GM21515 (cell line): ENCODE measurements around the gene AKR1B1.
A peak's percentile ranks its signal among the peaks of the same experiment; 100 is the strongest.
"Not testable (repeated sequence)": the region's sequence is repeated elsewhere in the genome, so short reads cannot be mapped to it uniquely, and the experiment has no call there.

Source experiments
- ATAC-seq: cut with Tn5 transposase; IDR thresholded peaks from one replicate; pipeline ENCODE4 v1.9.1; 2021; ENCODE audit not compliant: unreplicated experiment

AKR1B1 gene

GRCh38 chr7:134458806-134459698 lies at the start of gene AKR1B1:
TSS of gene AKR1B1 (minus strand) at chr7:134459100. CDS start at chr7:134459062, 38 bp downstream.
- peak; percentile 95 for ATAC-seq

DNA sequence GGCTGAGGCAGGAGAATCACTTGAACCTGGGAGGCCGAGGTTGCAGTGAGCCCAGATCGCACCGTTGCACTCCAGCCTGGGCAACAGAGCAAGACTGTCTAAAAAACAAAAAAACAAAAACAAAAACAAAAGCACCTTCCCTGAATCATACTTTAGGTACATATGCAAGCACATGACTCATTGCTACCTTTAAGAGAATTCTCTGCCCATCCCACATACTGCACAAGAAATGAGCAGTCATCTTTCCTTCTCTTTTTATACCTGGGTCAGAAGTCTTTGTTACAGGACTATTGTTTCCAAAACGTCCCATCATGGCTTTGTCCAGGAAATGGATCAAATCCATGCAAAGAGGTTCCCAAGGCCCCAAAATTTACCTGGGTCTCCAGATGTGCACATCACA lies 47.0 kb upstream of the AKR1B1 start:
- ATAC-seq = no peak

DNA sequence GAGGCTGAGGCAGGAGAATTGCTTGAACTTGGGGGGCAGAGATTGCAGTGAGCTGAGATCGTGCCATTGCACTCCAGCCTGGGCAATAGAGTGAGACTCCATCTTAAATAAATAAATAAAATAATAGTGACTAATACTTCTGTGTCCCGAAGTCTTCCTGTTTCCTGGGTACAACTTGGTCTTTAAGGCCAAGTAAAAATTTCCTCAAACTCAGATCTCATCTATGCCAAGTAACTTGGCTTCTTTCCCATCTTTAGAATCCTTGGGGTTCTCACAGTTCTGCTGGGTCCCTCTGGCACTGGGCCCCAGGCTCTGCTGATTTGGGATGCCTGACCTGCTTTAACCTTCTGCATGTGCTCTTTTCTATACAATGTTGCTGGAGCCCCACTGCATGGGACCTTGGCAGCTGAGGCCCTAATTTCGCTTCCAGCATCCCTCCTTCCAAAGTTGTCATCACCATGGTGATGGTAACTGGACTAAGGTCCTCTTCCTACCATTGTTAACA lies 45.8 kb upstream of the AKR1B1 start:
- no peak for ATAC-seq

- ATAC-seq = no peak
Measured at GRCh38 chr7:134502463-134503371, 43.8 kb upstream of the AKR1B1 start.

DNA sequence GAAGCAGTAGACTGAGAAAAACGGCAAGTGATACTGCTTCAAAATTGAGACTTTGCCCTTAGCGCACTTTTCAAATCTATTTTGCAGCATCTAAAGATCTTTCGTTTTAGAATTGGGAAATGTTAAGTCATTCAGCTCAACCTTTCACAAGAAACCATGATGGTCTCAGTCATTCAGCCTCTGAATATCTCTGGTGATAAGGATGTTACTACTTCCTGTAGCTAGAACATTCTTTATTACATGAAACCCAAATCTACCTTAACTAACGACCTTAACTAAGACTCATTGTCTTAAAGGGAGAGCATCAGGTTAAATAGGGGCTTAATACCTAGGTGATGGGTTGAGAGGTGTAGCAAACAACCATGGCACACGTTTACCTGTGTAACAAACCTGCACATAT lies 42.1 kb upstream of the AKR1B1 start:
- no peak for ATAC-seq

- ATAC-seq = no peak
Measured at GRCh38 chr7:134500406-134500805, 41.5 kb upstream of the AKR1B1 start.

DNA sequence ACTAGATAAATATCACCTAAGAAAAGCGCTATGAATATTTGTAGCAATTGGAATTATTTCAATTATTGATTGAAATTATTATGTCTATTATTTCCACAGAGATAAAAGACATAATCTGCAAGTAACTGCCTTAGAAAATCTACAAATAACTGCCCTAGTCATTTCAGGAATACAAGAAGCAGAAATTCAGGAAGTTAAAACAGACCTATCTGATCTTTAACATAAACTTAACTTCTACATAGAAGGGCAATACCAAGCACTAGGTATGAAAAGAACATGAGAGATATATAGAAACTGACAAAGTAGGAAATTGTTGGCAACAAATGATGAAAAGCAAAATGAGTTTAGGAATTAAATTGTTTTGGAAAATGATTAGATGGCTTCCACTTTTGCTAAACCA lies 36.6 kb upstream of the AKR1B1 start:
- ATAC-seq = no peak

- ATAC-seq = no peak
Measured at GRCh38 chr7:134493091-134493490, 34.2 kb upstream of the AKR1B1 start.

DNA sequence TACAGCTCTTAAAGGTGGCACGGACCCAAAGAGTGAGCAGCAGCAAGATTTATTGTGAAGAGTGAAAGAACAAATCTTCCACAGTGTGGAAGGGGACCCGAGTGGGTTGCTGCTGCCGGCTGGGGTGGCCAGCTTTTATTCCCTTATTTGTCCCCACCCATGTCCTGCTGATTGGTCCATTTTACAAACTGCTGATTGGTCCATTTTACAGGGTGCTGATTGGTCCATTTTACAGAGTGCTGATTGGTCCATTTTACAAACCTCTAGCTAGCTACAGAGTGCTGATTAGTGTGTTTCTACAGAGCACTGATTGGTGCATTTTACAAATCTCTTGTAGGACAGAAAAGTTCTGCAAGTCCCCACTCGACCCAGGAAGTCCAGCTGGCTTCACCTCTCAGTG lies 28.8 kb upstream of the AKR1B1 start:
- not testable (repeated sequence) for ATAC-seq

DNA sequence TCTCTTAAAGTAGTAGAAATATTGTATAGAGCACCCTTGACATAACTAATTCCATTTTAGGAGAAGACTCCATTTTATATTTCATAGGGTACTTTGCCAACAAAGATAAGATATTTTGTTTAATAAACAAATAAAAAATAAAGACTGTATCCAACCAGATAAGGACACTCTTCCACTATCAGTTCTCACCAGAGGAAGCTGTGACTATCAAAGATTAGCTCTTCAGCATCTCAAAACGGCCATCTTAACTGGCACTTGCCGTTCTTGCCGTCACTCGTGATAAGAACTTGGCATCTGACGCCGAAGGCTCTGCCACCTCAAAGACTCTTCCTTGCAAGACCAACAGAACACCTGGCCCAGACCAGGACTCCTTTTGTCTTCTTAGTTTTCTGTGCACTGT lies 26.3 kb upstream of the AKR1B1 start:
- ATAC-seq = no peak

GRCh38 chr7:134483296-134483695 lies 24.4 kb upstream of the AKR1B1 start:
- no peak for ATAC-seq

- no peak for ATAC-seq
Measured at GRCh38 chr7:134482858-134483257, 24.0 kb upstream of the AKR1B1 start.

DNA sequence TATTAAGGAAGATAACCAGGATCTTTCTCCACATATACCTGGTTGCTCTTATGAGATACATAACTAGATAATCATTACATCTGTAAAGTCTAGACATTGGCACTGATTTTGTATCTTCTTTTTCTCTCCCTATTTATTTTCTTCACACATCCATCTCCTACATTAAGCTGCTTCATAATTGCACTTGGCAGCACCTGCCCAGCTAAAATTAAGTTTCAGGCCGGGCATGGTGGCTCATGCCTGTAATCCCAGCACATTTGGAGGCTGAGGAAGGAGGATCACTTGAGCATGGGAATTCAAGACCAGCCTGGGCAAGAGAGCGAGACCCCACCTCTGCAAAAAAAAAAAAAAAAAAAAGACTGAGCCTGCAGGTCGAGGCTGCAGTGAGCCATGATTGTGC lies 22.3 kb upstream of the AKR1B1 start:
- no peak for ATAC-seq

DNA sequence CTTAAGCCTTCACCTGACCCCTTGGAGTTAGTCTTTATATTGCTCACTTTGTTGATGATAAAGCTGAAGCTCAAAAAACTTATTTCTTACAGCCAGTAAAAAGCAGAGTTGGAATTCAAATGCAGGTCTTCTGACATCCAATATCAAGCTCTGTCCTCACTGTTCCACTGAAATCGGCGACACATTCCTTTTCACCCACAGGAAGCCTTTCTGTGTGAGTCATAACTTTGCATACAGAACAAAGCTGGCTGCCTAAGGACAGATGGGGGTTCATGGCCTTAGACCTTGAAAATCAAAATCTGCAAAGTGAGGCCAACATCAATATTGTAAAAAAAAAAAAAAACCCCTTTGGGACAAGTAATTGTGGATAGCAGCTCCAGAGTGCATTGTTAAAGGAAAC lies 21.8 kb upstream of the AKR1B1 start:
- ATAC-seq = no peak

- no peak for ATAC-seq
Measured at GRCh38 chr7:134480202-134480601, 21.3 kb upstream of the AKR1B1 start.

GRCh38 chr7:134478707-134479106 lies 19.8 kb upstream of the AKR1B1 start:
- no peak for ATAC-seq

DNA sequence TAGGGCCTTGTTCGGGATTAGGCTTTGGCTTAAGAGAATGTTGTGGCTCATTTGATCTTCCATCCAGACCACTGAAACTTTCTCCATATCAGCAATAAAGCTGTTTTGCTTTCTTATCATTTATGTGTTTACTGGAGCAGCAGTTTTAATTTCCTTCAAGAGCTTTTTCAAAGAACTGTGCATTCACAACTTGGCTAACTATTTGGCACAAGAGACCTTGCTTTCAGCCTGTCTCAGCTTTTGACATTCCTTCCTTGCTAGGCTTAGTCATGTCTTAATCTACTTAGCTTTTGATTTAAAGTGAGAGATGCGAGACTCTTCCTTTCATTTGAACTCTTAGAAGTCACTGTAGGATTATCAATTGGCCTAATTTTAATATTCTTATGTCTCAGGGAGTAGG lies 19.1 kb upstream of the AKR1B1 start:
- ATAC-seq = no peak

DNA sequence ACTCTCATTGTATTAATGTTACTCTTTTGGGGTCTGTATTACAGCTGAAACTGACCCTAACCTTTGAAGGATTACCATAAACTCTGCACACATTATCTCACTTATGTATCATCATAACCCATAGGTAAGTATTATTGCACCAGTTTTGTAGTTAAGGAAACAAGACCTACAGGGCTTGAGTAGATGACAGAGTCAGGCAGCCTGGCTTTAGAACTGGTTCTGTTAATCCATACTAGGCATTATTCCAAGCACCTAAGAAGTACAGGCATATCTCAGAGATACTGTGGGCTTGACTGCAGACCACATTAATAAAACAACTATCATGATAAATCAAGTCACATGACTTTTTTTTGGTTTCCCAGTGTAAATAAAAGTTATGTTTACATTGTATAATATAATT lies 17.1 kb upstream of the AKR1B1 start:
- ATAC-seq = no peak

DNA sequence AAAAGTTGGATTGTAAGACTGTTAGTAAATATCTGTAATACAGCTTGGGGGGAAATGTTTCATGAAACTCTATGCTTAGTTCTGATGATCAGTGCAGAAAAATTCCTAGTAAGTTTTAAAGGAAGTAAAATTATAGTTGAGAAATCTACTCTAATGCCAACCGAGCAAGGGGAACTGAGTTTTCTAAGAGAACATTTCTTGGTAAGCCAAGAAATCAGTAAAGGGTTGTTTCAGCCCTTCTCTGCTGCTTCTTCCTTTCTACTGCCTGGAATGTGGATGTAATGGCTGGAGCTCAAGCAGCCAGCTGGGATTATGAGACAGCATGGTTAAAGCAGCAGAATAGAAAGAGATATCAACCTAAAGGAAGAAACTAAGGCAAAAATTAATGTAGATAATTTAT lies 15.9 kb upstream of the AKR1B1 start:
- no peak for ATAC-seq

GRCh38 chr7:134473861-134474291 lies 15.0 kb upstream of the AKR1B1 start:
- no peak for ATAC-seq

DNA sequence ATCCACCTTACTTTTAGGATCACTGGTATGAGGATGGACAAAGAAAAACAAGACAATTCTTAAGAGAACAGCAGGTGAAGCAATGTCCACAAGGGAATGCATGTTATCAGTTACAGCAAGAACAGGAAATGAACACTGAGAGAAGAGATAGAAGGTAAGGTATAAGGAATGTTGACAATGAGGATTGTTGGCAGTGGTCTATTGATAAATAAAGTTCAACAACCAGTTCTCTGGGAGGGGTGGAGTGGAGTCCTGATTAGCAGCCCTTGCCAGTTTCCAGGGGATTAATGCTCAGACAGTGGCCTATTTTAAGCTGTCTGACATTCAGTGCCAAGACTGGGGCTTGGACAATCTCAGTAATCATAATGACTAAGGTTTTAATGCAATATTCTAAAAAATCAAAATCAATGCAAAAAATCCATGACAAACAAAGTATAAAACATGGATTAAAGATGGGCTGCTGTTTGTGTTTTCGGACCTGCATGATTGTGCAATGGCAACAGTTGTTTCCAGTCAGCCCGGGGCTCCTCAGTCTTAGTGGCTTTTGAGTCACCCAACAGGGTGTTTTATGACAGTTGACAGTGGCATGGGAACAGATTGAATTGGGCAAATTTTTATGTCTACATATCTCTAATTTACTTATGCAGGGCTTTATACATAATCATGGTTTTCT lies 13.8 kb upstream of the AKR1B1 start:
- ATAC-seq = no peak
